H9 (cell line): ENCODE results near the gene TFAP2C. TPM values are rescaled to one million over a fixed set of nuclear protein-coding genes. Genes with fewer than 3 reads are reported as not detected.

Experiments
- DNase-seq: peaks from one replicate; pipeline ENCODE4 v3.0.0-alpha.2; 2017
- H2AFZ ChIP-seq: one replicate; pipeline ENCODE4 v1.6.1; 2013; ENCODE audit warnings: mild to moderate bottlenecking, low read length, control low read depth, moderate library complexity
- H2AK5ac ChIP-seq: 2 replicates; pipeline ENCODE4 v1.6.1; 2013; ENCODE audit warnings: low read length, control low read depth, mixed read lengths; ENCODE audit not compliant: insufficient read length
- H2BK120ac ChIP-seq: one replicate; pipeline ENCODE4 v1.6.1; 2013; ENCODE audit warnings: low read depth, mild to moderate bottlenecking, low read length, control low read depth, inconsistent platforms; ENCODE audit not compliant: poor library complexity, severe bottlenecking
- H2BK12ac ChIP-seq: 2 replicates; pipeline ENCODE4 v1.6.1; 2013; ENCODE audit warnings: low read length, control low read depth, mixed read lengths, low read depth; ENCODE audit not compliant: insufficient read length
- H2BK15ac ChIP-seq: 2 replicates; pipeline ENCODE4 v1.6.1; 2013; ENCODE audit warnings: low read depth, low read length, control low read depth
- H2BK20ac ChIP-seq: one replicate; pipeline ENCODE4 v1.6.1; 2013; ENCODE audit warnings: low read depth, mild to moderate bottlenecking, low read length, control low read depth, inconsistent platforms; ENCODE audit not compliant: poor library complexity, severe bottlenecking
- H2BK5ac ChIP-seq: 2 replicates; pipeline ENCODE4 v1.6.1; 2013; ENCODE audit warnings: low read length, control low read depth, mixed read lengths; ENCODE audit not compliant: insufficient read length
- H3K14ac ChIP-seq: 2 replicates; pipeline ENCODE4 v1.6.1; 2013; ENCODE audit warnings: low read length, control low read depth; ENCODE audit not compliant: insufficient read depth
- H3K18ac ChIP-seq: 2 replicates; pipeline ENCODE4 v1.6.1; 2013; ENCODE audit warnings: low read depth, mild to moderate bottlenecking, mixed read lengths, low read length, control low read depth; ENCODE audit not compliant: insufficient read length
- H3K23ac ChIP-seq: 2 replicates; pipeline ENCODE4 v1.6.1; 2013; ENCODE audit warnings: low read length, control low read depth, mixed read lengths, low read depth; ENCODE audit not compliant: insufficient read length
- H3K23me2 ChIP-seq: 2 replicates; pipeline ENCODE4 v1.6.1; 2013; ENCODE audit warnings: low read depth, mild to moderate bottlenecking, mixed read lengths, low read length, control low read depth; ENCODE audit not compliant: insufficient read length, poor library complexity, severe bottlenecking
- H3K27ac ChIP-seq: 2 replicates; pipeline ENCODE4 v1.5.1; 2013; ENCODE audit warnings: low read length, control low read depth, mixed read lengths, low read depth; ENCODE audit not compliant: insufficient read length
- H3K27me3 ChIP-seq: 2 replicates; pipeline ENCODE4 v1.6.1; 2013; ENCODE audit warnings: low read length, control low read depth, inconsistent platforms; ENCODE audit not compliant: insufficient read depth
- H3K4ac ChIP-seq: 2 replicates; pipeline ENCODE4 v1.6.1; 2013; ENCODE audit warnings: low read depth, mild to moderate bottlenecking, control low read depth, inconsistent platforms, low read length, moderate library complexity
- H3K4me1 ChIP-seq: 2 replicates; pipeline ENCODE4 v1.6.1; 2013; ENCODE audit warnings: low read length, control low read depth, inconsistent platforms; ENCODE audit not compliant: insufficient read depth
- H3K4me2 ChIP-seq: 2 replicates; pipeline ENCODE4 v1.6.1; 2013; ENCODE audit warnings: low read length, control low read depth, mixed read lengths; ENCODE audit not compliant: insufficient read length, insufficient read depth
- H3K56ac ChIP-seq: 2 replicates; pipeline ENCODE4 v1.6.1; 2013; ENCODE audit warnings: low read depth, mild to moderate bottlenecking, mixed read lengths, low read length, control low read depth; ENCODE audit not compliant: insufficient read length
- H3K79me1 ChIP-seq: 2 replicates; pipeline ENCODE4 v1.6.1; 2013; ENCODE audit warnings: low read depth, mild to moderate bottlenecking, moderate library complexity, low read length, control low read depth, inconsistent platforms; ENCODE audit not compliant: insufficient read depth, poor library complexity, severe bottlenecking
- H3K79me2 ChIP-seq: 2 replicates; pipeline ENCODE4 v1.6.1; 2013; ENCODE audit warnings: low read length, control low read depth, inconsistent platforms; ENCODE audit not compliant: insufficient read depth
- H3K9ac ChIP-seq: 2 replicates; pipeline ENCODE4 v1.6.1; 2013; ENCODE audit warnings: low read length, control low read depth, mixed read lengths; ENCODE audit not compliant: insufficient read length; ENCODE audit errors: extremely low read depth
- H3K9me3 ChIP-seq: one replicate; pipeline ENCODE4 v1.6.1; 2013; ENCODE audit warnings: low read depth, low read length, inconsistent platforms; ENCODE audit not compliant: control insufficient read depth
- H3T11ph ChIP-seq: one replicate; pipeline ENCODE4 v1.6.1; 2013; ENCODE audit warnings: mild to moderate bottlenecking, low read length, control low read depth, inconsistent platforms
- H4K20me1 ChIP-seq: one replicate; pipeline ENCODE4 v1.6.1; 2013; ENCODE audit not compliant: control insufficient read depth, insufficient read length, insufficient read depth
- H4K5ac ChIP-seq: 2 replicates; pipeline ENCODE4 v1.6.1; 2013; ENCODE audit warnings: low read depth, mild to moderate bottlenecking, mixed read lengths, low read length, control low read depth; ENCODE audit not compliant: insufficient read length
- H4K8ac ChIP-seq: replicated peaks from 2 replicates; pipeline ENCODE4 v1.6.1; 2013; ENCODE audit warnings: low read length, control low read depth, mixed read lengths, low read depth; ENCODE audit not compliant: insufficient read length
- H4K91ac ChIP-seq: 2 replicates; pipeline ENCODE4 v1.6.1; 2013; ENCODE audit warnings: low read depth, mild to moderate bottlenecking, moderate library complexity, mixed read lengths, low read length, control low read depth; ENCODE audit not compliant: insufficient read length
- H3K27ac Mint-ChIP-seq, 3 experiments: 2 replicates in 2 of 3; 3 replicates in 1 of 3; pipeline ENCODE4 v1.8.0; 2020 to 2021; ENCODE audit warnings: mixed read lengths in 3 of 3, mild to moderate bottlenecking in 1 of 3, moderate library complexity in 1 of 3
- H3K27me3 Mint-ChIP-seq: 2 replicates; pipeline ENCODE4 v1.8.0; 2021; ENCODE audit warnings: low read depth, mild to moderate bottlenecking, moderate library complexity, mixed read lengths
- H3K36me3 Mint-ChIP-seq, 3 experiments: 2 replicates in 2 of 3; 3 replicates in 1 of 3; pipeline ENCODE4 v1.8.0; 2020 to 2021; ENCODE audit warnings: low read depth in 3 of 3, mixed read lengths in 3 of 3; ENCODE audit not compliant: insufficient read depth in 1 of 3
- H3K4me1 Mint-ChIP-seq, 2 experiments: 2 replicates each; pipeline ENCODE4 v1.8.0; 2020; ENCODE audit warnings: mixed read lengths in 2 of 2
- H3K4me3 Mint-ChIP-seq, 2 experiments: 2 replicates in 1 of 2; 3 replicates in 1 of 2; pipeline ENCODE4 v1.8.0; 2020 to 2021; ENCODE audit warnings: mild to moderate bottlenecking in 2 of 2, mixed read lengths in 2 of 2, moderate library complexity in 1 of 2
- H3K9me3 Mint-ChIP-seq, 2 experiments: 2 replicates in 1 of 2; 3 replicates in 1 of 2; pipeline ENCODE4 v1.8.0; 2020; ENCODE audit warnings: mild to moderate bottlenecking in 2 of 2, mixed read lengths in 2 of 2, moderate library complexity in 1 of 2
- CTCF ChIP-seq: fragments of 200-600 bp; sonication (generic); conservative IDR thresholded peaks from 3 replicates; pipeline ENCODE4 v1.8.0; 2021; ENCODE audit warnings: antibody characterized with exemption, mild to moderate bottlenecking
- WGBS: extraction: QIAGEN DNeasy Blood & Tissue Kit; methylation state at CpG from one replicate; pipeline ENCODE4 v1.1.7; 2013; ENCODE audit warnings: missing lambda C conversion rate, low lambda C conversion rate, mixed read lengths; ENCODE audit not compliant: insufficient read length; ENCODE audit errors: extremely low coverage; 5-methylcytosine and 5-hydroxymethylcytosine counted together
- total RNA-seq: library from RNA; stranded (reverse); gene quantifications from 2 replicates; pipeline ENCODE4 v1.2.1, GENCODE V29; 2021

TFAP2C gene
- total RNA-seq, 1 experiment from 2014 or later: 24.3 TPM

- Histone ChIP-seq H2BK5ac (no peak overlapping the region), H2AFZ (no peak overlapping the region), H2BK15ac (no peak overlapping the region), H3K18ac (no peak overlapping the region), H2BK120ac (no peak overlapping the region), H3K4ac (no peak overlapping the region), H2BK12ac (no peak overlapping the region), H3K23ac (no peak overlapping the region), H3K14ac (no peak overlapping the region; the same call in 1 of the 2 replicates), H3K4me1 (peaks cover 5% of the 10 kb centered on the region; the same call in 1 of the 2 replicates), H2BK20ac (no peak overlapping the region), H3K27me3 (no peaks in the 10 kb centered on the region), H3K79me1 (no peaks in the 10 kb centered on the region), H3K79me2 (no peaks in the 10 kb centered on the region), H4K8ac (no peak overlapping the region), H3K9me3 (no peaks in the 10 kb centered on the region), H3K27ac (peak overlapping the region; percentile 47), H3K56ac (no peak overlapping the region), H3K4me2 (no peak overlapping the region), H3K23me2 (no peaks in the 10 kb centered on the region), H4K91ac (no peak overlapping the region), H4K20me1 (no peaks in the 10 kb centered on the region), H3K9ac (no peak overlapping the region), H3T11ph (no peak overlapping the region), H2AK5ac (no peak overlapping the region), H4K5ac (no peak overlapping the region)
- peaks cover 1% of the 10 kb centered on the region; the same call in 1 of the 2 replicates for H3K27me3 Mint-ChIP-seq
- no peak for DNase-seq
- H3K4me1 Mint-ChIP-seq: peaks cover 52 to 67% of the 10 kb centered on the region in 2 experiments
- peak overlapping the region in 2 of 3 experiments; percentile 68 to 73; a peak in 4 of 7 replicates for H3K27ac Mint-ChIP-seq
- peaks cover 0 to 77% (median 74%) of the 10 kb centered on the region in 3 experiments; a peak in 5 of 7 replicates for H3K36me3 Mint-ChIP-seq
- TF ChIP-seq CTCF: no peak
- H3K4me3 Mint-ChIP-seq: no peak overlapping the region
- WGBS: no CpG with 5 or more reads among the region's 10 CpGs
- H3K9me3 Mint-ChIP-seq: no peaks in the 10 kb centered on the region; a peak in 1 of 5 replicates
Observed at GRCh38 chr20:56637576-56637975, 8.5 kb downstream of the TFAP2C start.
